Mesodermal cell (in vitro differentiated cells): ENCODE data around the gene ACAD11.

Experiments used
- H3K27ac ChIP-seq: 2 replicates; pipeline ENCODE4 v1.7.0; 2013; ENCODE audit warnings: mild to moderate bottlenecking, low read depth, low read length, moderate library complexity; ENCODE audit not compliant: severe bottlenecking
- H3K36me3 ChIP-seq: 2 replicates; pipeline ENCODE4 v1.7.1; 2013; ENCODE audit warnings: mild to moderate bottlenecking, low read length, moderate library complexity; ENCODE audit not compliant: control insufficient read depth, insufficient read depth
- H3K4me1 ChIP-seq: one replicate; pipeline ENCODE4 v1.7.1; 2013; ENCODE audit warnings: mild to moderate bottlenecking, low read length; ENCODE audit not compliant: insufficient read depth, control insufficient read depth, poor library complexity, severe bottlenecking
- H3K4me3 ChIP-seq: 2 replicates; pipeline ENCODE4 v1.7.0; 2013; ENCODE audit warnings: low read length, control low read depth, mild to moderate bottlenecking; ENCODE audit not compliant: insufficient read depth, poor library complexity, severe bottlenecking; ENCODE audit errors: extremely low read depth
- H3K9me3 ChIP-seq: 2 replicates; pipeline ENCODE4 v1.7.1; 2013; ENCODE audit warnings: mild to moderate bottlenecking, low read length, moderate library complexity; ENCODE audit not compliant: control insufficient read depth
- WGBS, 2 experiments: methylation state at CpG; one replicate each; pipeline ENCODE4 v1.1.5; 2013; ENCODE audit warnings: missing lambda C conversion rate in 2 of 2; ENCODE audit not compliant: insufficient coverage in 2 of 2; 5-methylcytosine and 5-hydroxymethylcytosine counted together

ACAD11 gene

DNA sequence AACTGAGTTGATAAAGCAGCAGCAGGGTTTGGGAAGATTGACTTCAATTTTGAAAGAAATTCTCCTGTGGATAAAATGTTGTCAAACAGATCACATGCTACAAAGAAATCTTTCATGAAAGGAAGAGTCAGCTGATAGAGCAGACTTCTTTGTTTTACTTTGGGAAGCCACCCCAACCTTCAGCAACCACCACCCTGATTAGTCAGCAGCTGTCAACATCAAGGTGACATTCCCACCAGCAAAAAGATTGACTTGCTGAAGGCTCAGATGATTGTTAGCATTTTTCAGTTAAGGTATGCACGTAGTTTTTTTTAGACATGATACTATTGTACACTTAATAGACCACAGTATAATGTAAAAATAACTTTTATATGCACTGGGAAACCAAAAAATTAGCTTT lies 150.1 kb downstream of the ACAD11 start:
- H3K36me3 ChIP-seq, result peaks cover 82% of the 10 kb centered on the region
- H3K4me1 ChIP-seq, result no peaks in the 10 kb centered on the region
- WGBS, 2 experiments, result no CpG with 5 or more reads among the region's 1 CpG
- H3K27ac ChIP-seq, result no peak overlapping the region
- no peaks in the 10 kb centered on the region for H3K9me3 ChIP-seq
- H3K4me3 ChIP-seq, result no peak overlapping the region

DNA sequence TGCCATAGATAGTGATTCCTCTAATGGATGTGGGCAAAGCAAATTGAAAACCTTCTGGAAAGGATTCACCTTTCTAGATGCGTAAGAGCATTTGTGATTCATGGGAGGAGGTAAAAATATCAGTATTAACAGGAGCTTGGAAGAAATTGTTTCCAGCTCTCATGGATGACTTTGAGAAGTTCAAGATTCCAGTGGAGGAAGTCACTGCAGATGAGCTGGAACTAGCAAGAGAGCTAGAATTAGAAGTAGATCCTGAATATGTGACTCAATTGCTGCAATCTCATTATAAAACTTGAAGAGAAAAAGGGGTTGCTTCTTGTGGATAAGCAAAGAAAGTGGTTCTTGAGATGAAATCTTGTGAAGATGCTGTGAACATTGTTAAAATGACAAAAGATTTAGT lies 150.5 kb downstream of the ACAD11 start:
- Histone ChIP-seq H3K4me1 (no peaks in the 10 kb centered on the region), H3K4me3 (no peak overlapping the region), H3K9me3 (no peaks in the 10 kb centered on the region), H3K36me3 (peaks cover 82% of the 10 kb centered on the region), H3K27ac (no peak overlapping the region)
- WGBS, 2 experiments, result 88 to 100% methylated on average over 1 of the region's 1 CpG
